Measurements from ENCODE around the gene CTBP2.

CTBP2 gene

GRCh38 chr10:124984376-124984775, 176.0 kb downstream of the CTBP2 start:
- no peak for DNase-seq (ENCODE audit: low read depth in 2 of 2, low spot score in 1 of 2)

GRCh38 chr10:124983321-124983720, 177.0 kb downstream of the CTBP2 start:
- no peak for DNase-seq (ENCODE audit: low read depth in 2 of 2, low spot score in 1 of 2)

GRCh38 chr10:124978376-124978725, 182.0 kb downstream of the CTBP2 start:
- no peak for DNase-seq (ENCODE audit: low read depth in 2 of 2, low spot score in 1 of 2)

- no peak for DNase-seq (ENCODE audit: low read depth in 2 of 2, low spot score in 1 of 2)
These were observed 182.6 kb downstream of the CTBP2 start for GRCh38 chr10:124977648-124978375.

GRCh38 chr10:124977161-124977560, 183.2 kb downstream of the CTBP2 start:
- no peak for DNase-seq (ENCODE audit: low read depth in 2 of 2, low spot score in 1 of 2)

GRCh38 chr10:124975977-124976514, 184.3 kb downstream of the CTBP2 start:
- no peak for DNase-seq (ENCODE audit: low read depth in 2 of 2, low spot score in 1 of 2)

- no peak for DNase-seq (ENCODE audit: low read depth in 2 of 2, low spot score in 1 of 2)
These were observed 186.2 kb downstream of the CTBP2 start for GRCh38 chr10:124974131-124974530.

- no peak for DNase-seq (ENCODE audit: low read depth in 2 of 2, low spot score in 1 of 2)
These were observed 187.7 kb downstream of the CTBP2 start for GRCh38 chr10:124972637-124973036.

- DNase-seq (ENCODE audit: low read depth in 2 of 2, low spot score in 1 of 2) = no peak
These were observed 189.1 kb downstream of the CTBP2 start for GRCh38 chr10:124971276-124971675.

- DNase-seq (ENCODE audit: low read depth in 2 of 2, low spot score in 1 of 2) = no peak
These were observed 193.1 kb downstream of the CTBP2 start for GRCh38 chr10:124967255-124967654.

- DNase-seq (ENCODE audit: low read depth in 2 of 2, low spot score in 1 of 2) = no peak
These were observed 194.4 kb downstream of the CTBP2 start for GRCh38 chr10:124966008-124966407.

- DNase-seq (ENCODE audit: low read depth in 2 of 2, low spot score in 1 of 2) = no peak
These were observed 196.3 kb downstream of the CTBP2 start for GRCh38 chr10:124963866-124964720.

GRCh38 chr10:124962421-124962820, 197.9 kb downstream of the CTBP2 start:
- DNase-seq (ENCODE audit: low read depth in 2 of 2, low spot score in 1 of 2) = no peak

GRCh38 chr10:124961248-124961570, 199.2 kb downstream of the CTBP2 start:
- DNase-seq (ENCODE audit: low read depth in 2 of 2, low spot score in 1 of 2) = no peak

- DNase-seq (ENCODE audit: low read depth in 2 of 2, low spot score in 1 of 2) = no peak
These were observed 200.8 kb downstream of the CTBP2 start for GRCh38 chr10:124959564-124959963.

GRCh38 chr10:124957404-124957947, 202.9 kb downstream of the CTBP2 start:
- DNase-seq (ENCODE audit: low read depth in 2 of 2, low spot score in 1 of 2) = no peak

- no peak for DNase-seq (ENCODE audit: low read depth in 2 of 2, low spot score in 1 of 2)
These were observed 203.6 kb downstream of the CTBP2 start for GRCh38 chr10:124956764-124957163.

GRCh38 chr10:124955868-124956267, 204.5 kb downstream of the CTBP2 start:
- DNase-seq (ENCODE audit: low read depth in 2 of 2, low spot score in 1 of 2) = no peak

GRCh38 chr10:124955243-124955642, 205.1 kb downstream of the CTBP2 start:
- DNase-seq (ENCODE audit: low read depth in 2 of 2, low spot score in 1 of 2) = no peak

GRCh38 chr10:124953421-124953820, 206.9 kb downstream of the CTBP2 start:
- no peak for DNase-seq (ENCODE audit: low read depth in 2 of 2, low spot score in 1 of 2)

- DNase-seq (ENCODE audit: low read depth in 2 of 2, low spot score in 1 of 2) = no peak
These were observed 208.2 kb downstream of the CTBP2 start for GRCh38 chr10:124952123-124952522.

- no peak for DNase-seq (ENCODE audit: low read depth in 2 of 2, low spot score in 1 of 2)
These were observed 210.8 kb downstream of the CTBP2 start for GRCh38 chr10:124949543-124949942.

Data from stimulated activated CD8-positive, alpha-beta memory T cell treated with anti-CD3 and anti-CD28 coated beads, Interleukin-4, amount 100 ng/mL, for 4 hours (primary cell).